SHP77 (cell line): Measurements from ENCODE around the gene LTBP1.
A peak's percentile ranks its signal among the peaks of the same experiment; 100 is the strongest.

Source experiments
- DNase-seq, 2 experiments: peaks; one replicate each; lab custom pipeline; 2025; lab: John Stamatoyannopoulos, UW

The LTBP1 gene

GRCh38 chr2:33118651-33119050, 171.9 kb downstream of the LTBP1 start:
- no peak for DNase-seq

- DNase-seq: peak in 1 of 2 experiments; percentile 11
Measured at GRCh38 chr2:33121416-33121815, 174.7 kb downstream of the LTBP1 start.

- no peak for DNase-seq
Measured at GRCh38 chr2:33121925-33122324, 175.2 kb downstream of the LTBP1 start.

GRCh38 chr2:33122726-33123125, 176.0 kb downstream of the LTBP1 start:
- no peak for DNase-seq

GRCh38 chr2:33123216-33123615, 176.5 kb downstream of the LTBP1 start:
- DNase-seq: no peak

- no peak for DNase-seq
Measured at GRCh38 chr2:33126552-33126951, 179.8 kb downstream of the LTBP1 start.

- DNase-seq: no peak
Measured at GRCh38 chr2:33126958-33127357, 180.2 kb downstream of the LTBP1 start.

GRCh38 chr2:33129263-33130053, 182.7 kb downstream of the LTBP1 start:
- DNase-seq: no peak

GRCh38 chr2:33130054-33130447, 183.3 kb downstream of the LTBP1 start:
- no peak for DNase-seq

- DNase-seq: no peak
Measured at GRCh38 chr2:33130544-33130943, 183.8 kb downstream of the LTBP1 start.

GRCh38 chr2:33131111-33131510, 184.4 kb downstream of the LTBP1 start:
- DNase-seq: no peak

GRCh38 chr2:33131749-33132148, 185.0 kb downstream of the LTBP1 start:
- no peak for DNase-seq

- DNase-seq: no peak
Measured at GRCh38 chr2:33133454-33133952, 186.8 kb downstream of the LTBP1 start.

- DNase-seq: peak; percentile 33 to 67
Measured at GRCh38 chr2:33134086-33134771, 187.5 kb downstream of the LTBP1 start.

GRCh38 chr2:33134791-33135560, 188.2 kb downstream of the LTBP1 start:
- DNase-seq: no peak

GRCh38 chr2:33135645-33136044, 188.9 kb downstream of the LTBP1 start:
- no peak for DNase-seq

GRCh38 chr2:33136056-33136455, 189.3 kb downstream of the LTBP1 start:
- no peak for DNase-seq

GRCh38 chr2:33136566-33136965, 189.8 kb downstream of the LTBP1 start:
- no peak for DNase-seq

- DNase-seq: no peak
Measured at GRCh38 chr2:33137331-33137730, 190.6 kb downstream of the LTBP1 start.

- DNase-seq: no peak
Measured at GRCh38 chr2:33139949-33140348, 193.2 kb downstream of the LTBP1 start.

GRCh38 chr2:33141476-33141875, 194.7 kb downstream of the LTBP1 start:
- DNase-seq: no peak

GRCh38 chr2:33142810-33143209, 196.1 kb downstream of the LTBP1 start:
- no peak for DNase-seq

- no peak for DNase-seq
Measured at GRCh38 chr2:33144243-33144642, 197.5 kb downstream of the LTBP1 start.
